Trophoblast cell (in vitro differentiated cells and primary cell): Measurements from ENCODE around the gene GPRC5B.

Experiments
- DNase-seq, 2 donors: peaks; one replicate each; pipeline ENCODE4 v3.0.0-alpha.2; 2016
- H2AFZ ChIP-seq: 2 replicates; pipeline ENCODE4 v1.6.1; 2013; ENCODE audit warnings: low read length, moderate library complexity, mild to moderate bottlenecking; ENCODE audit not compliant: insufficient read depth, poor library complexity
- H2AK5ac ChIP-seq: 2 replicates; pipeline ENCODE4 v1.6.1; 2013; ENCODE audit warnings: mild to moderate bottlenecking, low read length
- H2BK120ac ChIP-seq: 2 replicates; pipeline ENCODE4 v1.6.1; 2013; ENCODE audit warnings: low read length, mild to moderate bottlenecking, moderate library complexity; ENCODE audit not compliant: insufficient read depth, poor library complexity
- H2BK12ac ChIP-seq: 2 replicates; pipeline ENCODE4 v1.6.1; 2013; ENCODE audit warnings: mild to moderate bottlenecking, low read length, moderate library complexity
- H2BK5ac ChIP-seq: 2 replicates; pipeline ENCODE4 v1.6.1; 2013; ENCODE audit warnings: low read length, low read depth, moderate library complexity, mild to moderate bottlenecking; ENCODE audit not compliant: poor library complexity
- H3K14ac ChIP-seq: 2 replicates; pipeline ENCODE4 v1.6.1; 2013; ENCODE audit warnings: mild to moderate bottlenecking, low read length
- H3K18ac ChIP-seq: 2 replicates; pipeline ENCODE4 v1.6.1; 2013; ENCODE audit warnings: mild to moderate bottlenecking, low read length
- H3K23ac ChIP-seq: 2 replicates; pipeline ENCODE4 v1.6.1; 2013; ENCODE audit warnings: low read length
- H3K27ac ChIP-seq: 2 replicates; pipeline ENCODE4 v1.5.1; 2013; ENCODE audit warnings: low read depth, mild to moderate bottlenecking, inconsistent platforms, low read length, moderate library complexity
- H3K27me3 ChIP-seq: 2 replicates; pipeline ENCODE4 v1.6.1; 2013; ENCODE audit warnings: inconsistent platforms, mild to moderate bottlenecking, low read length, moderate library complexity; ENCODE audit not compliant: insufficient read depth
- H3K36me3 ChIP-seq, 2 experiments: 1 replicate in 1 of 2; 2 replicates in 1 of 2; pipeline ENCODE4 v1.6.1; 2013; ENCODE audit warnings: low read length in 2 of 2, mild to moderate bottlenecking in 2 of 2, moderate library complexity in 1 of 2; ENCODE audit not compliant: insufficient read depth in 2 of 2, control insufficient read depth in 1 of 2
- H3K4ac ChIP-seq: 2 replicates; pipeline ENCODE4 v1.6.1; 2013; ENCODE audit warnings: low read depth, mild to moderate bottlenecking, low read length, moderate library complexity
- H3K4me1 ChIP-seq, 2 experiments: 1 replicate in 1 of 2; 2 replicates in 1 of 2; pipeline ENCODE4 v1.6.1; 2013; ENCODE audit warnings: low read length in 2 of 2, mild to moderate bottlenecking in 2 of 2, moderate library complexity in 1 of 2; ENCODE audit not compliant: insufficient read depth in 2 of 2, control insufficient read depth in 1 of 2
- H3K4me2 ChIP-seq: 2 replicates; pipeline ENCODE4 v1.6.1; 2013; ENCODE audit warnings: inconsistent platforms, mild to moderate bottlenecking, low read length, moderate library complexity
- H3K4me3 ChIP-seq: 2 replicates; pipeline ENCODE4 v1.5.1; 2013; ENCODE audit warnings: mild to moderate bottlenecking, low read depth, low read length, inconsistent platforms
- H3K79me1 ChIP-seq: one replicate; pipeline ENCODE4 v1.6.1; 2013; ENCODE audit warnings: low read length
- H3K79me2 ChIP-seq: 2 replicates; pipeline ENCODE4 v1.6.1; 2013; ENCODE audit warnings: low read length, mild to moderate bottlenecking; ENCODE audit not compliant: control insufficient read depth, insufficient read depth, poor library complexity
- H3K9ac ChIP-seq: 2 replicates; pipeline ENCODE4 v1.6.1; 2013; ENCODE audit warnings: mild to moderate bottlenecking, low read length
- H3K9me3 ChIP-seq: 2 replicates; pipeline ENCODE4 v1.6.1; 2013; ENCODE audit warnings: low read depth, mild to moderate bottlenecking, control low read depth, inconsistent platforms, low read length; ENCODE audit not compliant: insufficient read depth
- H4K12ac ChIP-seq: 2 replicates; pipeline ENCODE4 v1.6.1; 2013; ENCODE audit warnings: low read depth, mild to moderate bottlenecking, low read length, moderate library complexity
- H4K8ac ChIP-seq: 2 replicates; pipeline ENCODE4 v1.6.1; 2013; ENCODE audit warnings: low read depth, mild to moderate bottlenecking, low read length, moderate library complexity
- H4K91ac ChIP-seq: one replicate; pipeline ENCODE4 v1.6.1; 2013; ENCODE audit warnings: low read depth, mild to moderate bottlenecking, low read length, moderate library complexity
- WGBS: extraction: QIAGEN DNeasy Blood & Tissue Kit; methylation state at CpG from one replicate; pipeline ENCODE4 v1.1.7; 2013; ENCODE audit warnings: missing lambda C conversion rate; ENCODE audit not compliant: insufficient read length, insufficient coverage; ENCODE audit errors: extremely low coverage; 5-methylcytosine and 5-hydroxymethylcytosine counted together

Gene GPRC5B

DNA sequence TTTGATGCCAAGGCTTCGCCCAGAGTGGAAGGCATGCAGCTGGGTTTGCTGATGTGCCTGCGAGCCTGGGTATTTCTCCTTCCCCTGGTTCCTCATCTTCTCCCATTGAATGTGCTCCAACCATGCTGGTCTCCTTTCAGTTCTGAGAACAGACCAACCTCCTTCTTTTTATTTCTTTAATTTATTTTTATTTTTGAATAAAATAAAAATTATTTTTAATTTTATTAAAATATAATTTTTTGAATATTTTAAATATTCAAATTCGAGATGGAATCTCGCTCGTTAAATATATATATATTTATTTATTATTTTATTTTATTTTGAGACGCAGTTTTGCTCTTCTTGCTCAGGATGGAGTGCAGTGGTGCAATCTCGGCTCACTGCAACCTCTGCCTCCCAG is 30.2 kb upstream of the GPRC5B start:
- Histone ChIP-seq H4K8ac (no peak overlapping the region), H2AK5ac (no peak overlapping the region), H3K4ac (no peak overlapping the region), H3K4me3 (no peak overlapping the region), H3K79me2 (no peaks in the 10 kb centered on the region), H4K12ac (no peak overlapping the region), H2BK120ac (no peak overlapping the region), H3K23ac (no peak overlapping the region), H2BK12ac (no peak overlapping the region), H3K4me2 (no peak overlapping the region), H3K9me3 (no peaks in the 10 kb centered on the region), H3K36me3 (no peaks in the 10 kb centered on the region), H2AFZ (no peak overlapping the region), H3K9ac (no peak overlapping the region), H3K14ac (no peak overlapping the region), H4K91ac (no peak overlapping the region), H3K18ac (no peak overlapping the region), H2BK5ac (no peak overlapping the region), H3K4me1 (no peaks in the 10 kb centered on the region), H3K27ac (no peak overlapping the region), H3K27me3 (no peaks in the 10 kb centered on the region), H3K79me1 (no peaks in the 10 kb centered on the region)
- WGBS: no CpG with 5 or more reads among the region's 7 CpGs
- DNase-seq: no peak

DNA sequence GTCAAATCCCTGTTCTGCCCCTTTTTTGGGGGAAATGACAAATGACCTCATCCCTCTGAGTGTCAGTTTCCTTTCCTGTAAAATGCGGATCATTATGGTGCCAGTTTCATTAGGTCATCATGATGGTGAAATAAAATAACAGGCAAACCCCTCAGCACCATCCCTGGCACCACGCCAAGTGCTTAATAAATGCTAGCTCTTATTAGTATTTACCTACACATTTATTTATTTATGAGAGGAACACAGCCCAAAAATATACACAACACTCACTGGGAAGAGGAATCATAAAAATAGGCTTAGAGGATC is 28.6 kb upstream of the GPRC5B start:
- Histone ChIP-seq H2BK120ac (no peak overlapping the region), H3K23ac (no peak overlapping the region), H3K14ac (no peak overlapping the region), H2AFZ (no peak overlapping the region), H3K18ac (no peak overlapping the region), H4K8ac (no peak overlapping the region), H2BK5ac (no peak overlapping the region), H2BK12ac (no peak overlapping the region), H2AK5ac (no peak overlapping the region), H3K4me2 (no peak overlapping the region), H3K79me1 (no peaks in the 10 kb centered on the region), H3K4me1 (no peaks in the 10 kb centered on the region), H3K36me3 (no peaks in the 10 kb centered on the region), H3K4ac (no peak overlapping the region), H3K9ac (no peak overlapping the region), H3K27ac (no peak overlapping the region), H4K91ac (no peak overlapping the region), H4K12ac (no peak overlapping the region), H3K79me2 (no peaks in the 10 kb centered on the region), H3K4me3 (no peak overlapping the region), H3K27me3 (no peaks in the 10 kb centered on the region), H3K9me3 (no peaks in the 10 kb centered on the region)
- no peak for DNase-seq
- WGBS: no CpG with 5 or more reads among the region's 2 CpGs

DNA sequence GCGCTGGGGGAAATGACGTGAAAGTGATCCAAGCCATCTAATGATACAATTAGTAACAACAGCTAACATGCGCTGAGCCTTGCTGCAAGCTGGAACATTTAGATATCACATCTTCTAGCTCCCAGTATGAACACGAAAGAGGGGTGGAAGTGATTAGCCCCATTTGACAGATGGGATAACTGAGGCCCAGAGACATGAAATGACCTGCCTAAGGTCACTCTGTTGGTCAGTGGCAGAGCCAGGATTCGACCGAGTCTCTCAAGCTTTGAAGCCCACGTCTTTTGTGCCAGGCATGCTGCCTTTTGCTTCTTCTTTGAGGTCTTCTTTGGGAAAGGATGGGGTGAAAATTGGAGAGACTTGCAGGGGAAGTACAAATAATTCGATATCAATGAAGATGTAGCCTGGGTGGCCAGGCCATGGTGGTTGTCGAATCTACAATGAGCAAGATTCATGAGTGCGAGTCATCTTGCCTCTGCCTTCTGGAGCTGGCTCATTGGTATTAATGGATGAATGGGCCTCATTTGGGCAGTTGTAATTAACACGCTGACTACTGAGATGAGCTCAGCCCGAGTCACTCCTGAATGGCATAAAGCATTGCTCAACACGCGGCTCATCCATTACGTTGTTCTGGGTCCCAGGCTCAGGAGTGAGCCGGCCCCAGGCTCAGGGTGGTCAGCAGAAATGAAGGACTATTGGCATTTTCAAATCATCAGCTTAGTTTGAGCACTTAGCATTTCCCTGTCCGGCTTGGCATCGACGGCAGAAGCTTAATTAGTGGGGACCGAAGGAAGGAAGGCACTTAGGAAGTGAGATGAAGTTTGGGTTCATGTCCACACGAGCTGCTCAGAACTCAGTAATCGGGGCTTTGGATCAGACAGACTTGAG is 28.0 kb upstream of the GPRC5B start:
- H4K91ac ChIP-seq: no peak overlapping the region
- no peak overlapping the region for H3K18ac ChIP-seq
- DNase-seq: no peak
- no peaks in the 10 kb centered on the region for H3K4me1 ChIP-seq
- no peak overlapping the region for H2AFZ ChIP-seq
- no peak overlapping the region for H2BK5ac ChIP-seq
- no peak overlapping the region for H3K9ac ChIP-seq
- H4K8ac ChIP-seq: no peak overlapping the region
- no peaks in the 10 kb centered on the region for H3K36me3 ChIP-seq
- peaks cover 2% of the 10 kb centered on the region for H3K9me3 ChIP-seq
- no CpG with 5 or more reads among the region's 22 CpGs for WGBS
- H3K4me2 ChIP-seq: no peak overlapping the region
- H4K12ac ChIP-seq: no peak overlapping the region
- no peak overlapping the region for H3K23ac ChIP-seq
- no peaks in the 10 kb centered on the region for H3K79me1 ChIP-seq
- H2BK120ac ChIP-seq: no peak overlapping the region
- H3K27ac ChIP-seq: no peak overlapping the region
- H3K14ac ChIP-seq: no peak overlapping the region
- no peak overlapping the region for H3K4me3 ChIP-seq
- no peak overlapping the region for H3K4ac ChIP-seq
- H2BK12ac ChIP-seq: no peak overlapping the region
- no peak overlapping the region for H2AK5ac ChIP-seq
- H3K27me3 ChIP-seq: no peaks in the 10 kb centered on the region
- no peaks in the 10 kb centered on the region for H3K79me2 ChIP-seq

DNA sequence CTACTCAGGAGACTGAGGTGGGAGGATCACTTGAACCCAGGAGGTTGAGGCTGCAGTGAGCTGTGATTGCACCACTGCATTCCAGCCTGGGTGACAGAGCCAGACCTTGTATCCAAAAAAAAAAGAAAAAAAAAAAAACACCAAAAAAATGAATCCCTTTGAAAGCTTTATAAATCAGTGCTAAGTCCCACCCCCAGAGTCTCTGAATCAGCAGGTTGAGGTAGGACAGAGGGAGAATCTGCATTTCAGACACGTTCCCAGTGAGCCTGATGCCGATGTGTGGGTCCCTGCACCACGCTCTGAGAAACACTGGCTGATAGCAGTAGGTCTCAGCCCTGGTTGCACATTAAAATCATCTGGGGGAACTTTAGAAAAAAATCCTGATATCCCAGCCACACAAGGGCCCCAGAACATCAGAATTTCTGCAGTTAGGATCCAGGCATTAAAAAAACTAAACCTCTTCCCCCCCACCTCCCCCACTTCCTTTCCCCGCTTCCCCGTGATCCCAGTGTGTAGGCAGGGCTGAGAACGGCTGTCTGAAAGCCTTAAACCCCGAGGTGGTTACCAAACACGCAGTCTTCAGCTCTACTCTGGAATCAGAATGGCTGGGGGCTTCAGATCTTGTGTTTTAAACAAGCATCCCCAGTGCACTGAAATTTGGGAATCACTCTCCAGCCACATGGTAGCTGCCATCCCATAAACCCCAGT is 27.3 kb upstream of the GPRC5B start:
- no CpG with 5 or more reads among the region's 8 CpGs for WGBS
- H3K4me1 ChIP-seq: no peaks in the 10 kb centered on the region
- no peak overlapping the region for H2AFZ ChIP-seq
- no peaks in the 10 kb centered on the region for H3K79me1 ChIP-seq
- H4K12ac ChIP-seq: no peak overlapping the region
- H3K23ac ChIP-seq: no peak overlapping the region
- no peak overlapping the region for H3K9ac ChIP-seq
- no peak overlapping the region for H4K91ac ChIP-seq
- H4K8ac ChIP-seq: no peak overlapping the region
- no peak overlapping the region for H3K27ac ChIP-seq
- no peak overlapping the region for H3K4me3 ChIP-seq
- no peaks in the 10 kb centered on the region for H3K79me2 ChIP-seq
- no peaks in the 10 kb centered on the region for H3K27me3 ChIP-seq
- no peaks in the 10 kb centered on the region for H3K36me3 ChIP-seq
- no peak overlapping the region for H2BK5ac ChIP-seq
- no peak overlapping the region for H3K18ac ChIP-seq
- H2BK12ac ChIP-seq: no peak overlapping the region
- DNase-seq: no peak
- H2AK5ac ChIP-seq: no peak overlapping the region
- H3K4ac ChIP-seq: no peak overlapping the region
- no peak overlapping the region for H2BK120ac ChIP-seq
- H3K14ac ChIP-seq: no peak overlapping the region
- H3K9me3 ChIP-seq: peaks cover 2% of the 10 kb centered on the region
- H3K4me2 ChIP-seq: no peak overlapping the region
